Gastrocnemius medialis (tissue), 4 donors: ENCODE data around the gene KRT85.

Source experiments
- POLR2A ChIP-seq, 2 donors: fragments of 450-650 bp; IDR thresholded peaks; one replicate each; pipeline ENCODE4 v1.6.1; 2017; ENCODE audit warnings: antibody characterized with exemption in 2 of 2, mild to moderate bottlenecking in 2 of 2, moderate library complexity in 2 of 2
- TF ChIP-seq, protein P1 (sequence below), 5 experiments: fragments of 450-650 bp in 3 of 5; fragments of 200-600 bp in 2 of 5; sonication (generic) in 2 of 5; IDR thresholded peaks in 4 of 5; conservative IDR thresholded peaks in 1 of 5; 1 replicate in 4 of 5; 2 replicates in 1 of 5; pipeline ENCODE4 v1.5.1; 2016 to 2019; ENCODE audit warnings: antibody characterized with exemption in 5 of 5, mild to moderate bottlenecking in 3 of 5, moderate library complexity in 3 of 5

DNA sequence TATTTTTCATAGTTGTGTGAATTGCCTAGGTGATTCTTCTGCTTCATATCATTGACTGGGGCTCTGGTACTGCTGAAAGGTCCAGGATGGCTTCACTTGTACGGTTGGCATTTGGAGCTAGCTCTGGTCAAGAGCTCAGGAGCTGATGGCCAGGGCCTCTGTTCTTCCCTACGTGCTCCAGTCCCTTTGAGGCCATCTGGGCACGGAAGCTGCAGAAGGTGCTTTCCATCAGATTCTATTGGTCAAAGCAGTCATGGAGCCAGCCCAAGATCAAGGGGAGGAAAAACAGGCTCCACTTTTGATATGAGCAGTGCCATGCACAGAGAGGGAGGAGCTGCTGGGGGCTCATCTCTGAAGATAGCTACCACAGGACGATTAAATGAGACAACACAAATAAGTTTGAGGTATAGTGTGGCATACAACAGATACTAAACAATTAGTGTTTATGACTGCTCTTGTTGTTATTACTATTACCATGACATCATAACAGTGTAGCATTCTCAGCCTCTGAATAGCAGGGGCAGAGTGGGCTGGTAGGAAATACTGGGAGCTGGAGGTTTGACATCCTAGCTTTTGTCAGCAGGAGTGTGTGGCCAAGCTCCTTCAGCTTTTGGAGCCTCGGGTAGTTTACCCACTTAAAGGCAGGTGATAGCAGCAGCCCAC is 56.5 kb downstream of the KRT85 start:
- TF ChIP-seq, protein P1, sequence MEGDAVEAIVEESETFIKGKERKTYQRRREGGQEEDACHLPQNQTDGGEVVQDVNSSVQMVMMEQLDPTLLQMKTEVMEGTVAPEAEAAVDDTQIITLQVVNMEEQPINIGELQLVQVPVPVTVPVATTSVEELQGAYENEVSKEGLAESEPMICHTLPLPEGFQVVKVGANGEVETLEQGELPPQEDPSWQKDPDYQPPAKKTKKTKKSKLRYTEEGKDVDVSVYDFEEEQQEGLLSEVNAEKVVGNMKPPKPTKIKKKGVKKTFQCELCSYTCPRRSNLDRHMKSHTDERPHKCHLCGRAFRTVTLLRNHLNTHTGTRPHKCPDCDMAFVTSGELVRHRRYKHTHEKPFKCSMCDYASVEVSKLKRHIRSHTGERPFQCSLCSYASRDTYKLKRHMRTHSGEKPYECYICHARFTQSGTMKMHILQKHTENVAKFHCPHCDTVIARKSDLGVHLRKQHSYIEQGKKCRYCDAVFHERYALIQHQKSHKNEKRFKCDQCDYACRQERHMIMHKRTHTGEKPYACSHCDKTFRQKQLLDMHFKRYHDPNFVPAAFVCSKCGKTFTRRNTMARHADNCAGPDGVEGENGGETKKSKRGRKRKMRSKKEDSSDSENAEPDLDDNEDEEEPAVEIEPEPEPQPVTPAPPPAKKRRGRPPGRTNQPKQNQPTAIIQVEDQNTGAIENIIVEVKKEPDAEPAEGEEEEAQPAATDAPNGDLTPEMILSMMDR (IDR thresholded peaks at IDR 0.05 in 4 of 5, conservative IDR thresholded peaks at IDR 0.05 in 1 of 5), result no peak
- TF ChIP-seq POLR2A (IDR thresholded peaks at IDR 0.05), result no peak
